RWPE1 (cell line): Measurements from ENCODE around the gene RXRA.

Source experiments
- CTCF ChIA-PET: fragments of 350-600 bp; sonication (Branson Sonifier 250); formaldehyde crosslinking; extraction: SDS; loops from one replicate; lab custom pipeline; 2021; lab: Yijun Ruan, JAX
- POLR2A ChIA-PET: fragments of 400-600 bp; formaldehyde crosslinking; extraction: SDS; loops from one replicate; lab custom pipeline; 2020; ENCODE audit warnings: antibody characterized with exemption; ENCODE audit not compliant: low non-redundant PET; lab: Yijun Ruan, JAX
- DNase-seq: peaks from one replicate; pipeline ENCODE4 v3.0.0; 2012; ENCODE audit warnings: low spot score
- H3K27ac ChIP-seq: fragments of 450-650 bp; 2 replicates; pipeline ENCODE4 v1.5.1; 2017
- TF ChIP-seq, protein P1 (sequence below): fragments of 450-650 bp; conservative IDR thresholded peaks from 2 replicates; pipeline ENCODE4 v1.5.1; 2017; ENCODE audit warnings: low read depth, mild to moderate bottlenecking

The RXRA gene

DNA sequence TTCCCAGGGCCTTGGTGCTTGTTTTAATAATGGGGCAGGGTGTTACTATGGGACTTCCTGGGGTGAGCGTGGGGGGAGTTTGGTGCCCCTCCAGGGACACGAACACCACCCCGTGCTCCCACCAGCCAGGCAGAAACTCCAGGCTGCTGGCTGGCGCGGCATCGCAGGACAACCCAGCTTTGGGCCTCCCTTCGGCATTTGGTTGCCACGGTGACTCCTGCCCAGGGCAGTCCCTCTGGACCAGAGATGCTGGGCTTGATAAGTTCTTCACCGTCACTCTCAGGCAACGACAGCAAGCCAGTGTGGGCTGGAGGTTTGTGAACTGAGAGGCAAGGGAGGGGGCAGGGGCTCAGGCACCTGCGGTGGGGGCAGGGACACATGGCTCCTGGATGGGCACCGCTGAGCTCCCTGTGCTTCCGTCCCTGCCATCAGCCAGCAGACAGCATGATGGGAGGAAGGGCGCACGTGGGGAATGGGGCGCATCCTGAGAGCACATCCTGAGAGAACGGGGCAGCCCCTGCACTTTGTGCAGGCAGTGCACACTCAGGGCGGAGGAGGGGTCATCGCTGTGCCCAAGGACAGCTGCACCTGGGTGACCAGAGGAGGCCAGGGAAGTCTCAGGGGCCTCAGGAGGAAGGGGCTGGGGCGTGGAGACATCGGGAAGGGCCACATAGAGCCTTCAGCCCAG lies 116.4 kb downstream of the RXRA start:
- ChIA-PET CTCF (interaction anchor here (0.5 to 3.0 kb wide), 49 partner anchors 8 to 304 kb away, joined by 3 to 65 read pairs (median 5); partner anchors contain the start of gene RNU6ATAC), POLR2A (no interaction called here)

DNA sequence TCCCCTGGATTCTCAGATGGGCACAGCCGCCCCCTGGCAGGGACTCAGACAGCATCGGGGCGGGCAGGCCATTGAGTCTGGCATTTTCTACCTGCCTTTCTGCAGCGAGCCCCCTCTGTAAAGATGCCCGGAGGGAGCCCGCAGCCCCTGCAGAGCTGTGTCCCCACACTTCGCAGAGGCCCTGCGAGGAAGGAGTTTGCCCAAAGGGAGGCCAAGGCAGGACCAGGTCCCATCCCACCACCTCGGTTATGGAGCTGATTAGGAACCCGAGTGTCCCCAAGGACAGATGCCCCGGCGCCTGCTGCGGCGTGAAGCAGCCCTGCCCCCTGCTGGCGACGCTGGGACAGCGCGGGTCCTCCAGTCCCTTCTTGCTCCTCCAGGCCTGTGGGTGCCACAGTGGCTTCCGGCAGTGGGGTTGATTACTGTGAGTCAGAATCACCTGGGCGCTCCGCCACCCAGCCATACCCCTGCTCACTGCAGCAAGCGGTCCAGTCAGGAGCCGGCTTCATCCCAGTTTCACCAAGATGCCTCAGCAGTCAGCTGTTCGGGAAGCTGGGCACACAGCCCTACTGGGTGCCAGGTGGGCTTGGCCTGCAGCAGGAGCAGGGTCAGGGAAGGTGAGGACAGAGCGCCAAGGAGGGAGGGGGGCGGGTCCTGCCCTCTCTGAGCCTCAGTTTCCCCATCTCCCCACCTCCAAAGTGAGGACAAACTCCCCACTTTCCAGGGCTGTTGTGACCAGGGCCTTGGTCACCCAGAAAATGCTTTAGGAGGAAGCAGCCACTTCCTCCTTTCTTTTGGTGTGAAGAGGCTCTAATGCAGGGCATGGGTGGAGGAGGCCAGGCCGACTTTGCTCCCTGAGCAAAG lies 117.2 kb downstream of the RXRA start:
- CTCF ChIA-PET: interaction anchor here (0.5 to 3.0 kb wide), 62 partner anchors 8 to 304 kb away, joined by 3 to 65 read pairs (median 4); partner anchors contain the start of gene RNU6ATAC
- DNase-seq: peak; percentile 99
- TF ChIP-seq, protein P1, sequence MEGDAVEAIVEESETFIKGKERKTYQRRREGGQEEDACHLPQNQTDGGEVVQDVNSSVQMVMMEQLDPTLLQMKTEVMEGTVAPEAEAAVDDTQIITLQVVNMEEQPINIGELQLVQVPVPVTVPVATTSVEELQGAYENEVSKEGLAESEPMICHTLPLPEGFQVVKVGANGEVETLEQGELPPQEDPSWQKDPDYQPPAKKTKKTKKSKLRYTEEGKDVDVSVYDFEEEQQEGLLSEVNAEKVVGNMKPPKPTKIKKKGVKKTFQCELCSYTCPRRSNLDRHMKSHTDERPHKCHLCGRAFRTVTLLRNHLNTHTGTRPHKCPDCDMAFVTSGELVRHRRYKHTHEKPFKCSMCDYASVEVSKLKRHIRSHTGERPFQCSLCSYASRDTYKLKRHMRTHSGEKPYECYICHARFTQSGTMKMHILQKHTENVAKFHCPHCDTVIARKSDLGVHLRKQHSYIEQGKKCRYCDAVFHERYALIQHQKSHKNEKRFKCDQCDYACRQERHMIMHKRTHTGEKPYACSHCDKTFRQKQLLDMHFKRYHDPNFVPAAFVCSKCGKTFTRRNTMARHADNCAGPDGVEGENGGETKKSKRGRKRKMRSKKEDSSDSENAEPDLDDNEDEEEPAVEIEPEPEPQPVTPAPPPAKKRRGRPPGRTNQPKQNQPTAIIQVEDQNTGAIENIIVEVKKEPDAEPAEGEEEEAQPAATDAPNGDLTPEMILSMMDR: peak; percentile 100
- POLR2A ChIA-PET: no interaction called here
- peak overlapping the region; percentile 84 for H3K27ac ChIP-seq

More for the DNA sequence above, 116.4 kb downstream of the RXRA start:
- TF ChIP-seq, protein P1: no peak
- H3K27ac ChIP-seq: peak overlapping the region; percentile 84
- no peak for DNase-seq

DNA sequence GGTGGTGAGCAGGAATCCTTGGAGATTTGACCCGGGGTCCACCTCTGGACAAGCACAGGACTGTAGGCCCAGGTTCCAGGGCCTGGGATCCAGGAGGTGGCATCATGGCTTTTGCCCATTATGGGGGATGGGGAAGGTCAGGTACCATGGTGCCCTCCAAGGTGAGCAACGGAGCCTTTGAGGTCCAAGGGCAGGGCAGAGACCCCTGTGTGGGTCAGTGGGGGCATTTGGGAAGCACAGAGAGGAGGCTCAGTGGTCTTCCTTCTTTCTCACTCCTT lies 117.7 kb downstream of the RXRA start:
- DNase-seq: no peak
- ChIA-PET CTCF (interaction anchor here (0.5 to 3.0 kb wide), 40 partner anchors 9 to 295 kb away, joined by 3 to 65 read pairs (median 4); no protein-coding TSS in a partner anchor), POLR2A (no interaction called here)
- TF ChIP-seq, protein P1: no peak
- H3K27ac ChIP-seq: peak overlapping the region; percentile 84

DNA sequence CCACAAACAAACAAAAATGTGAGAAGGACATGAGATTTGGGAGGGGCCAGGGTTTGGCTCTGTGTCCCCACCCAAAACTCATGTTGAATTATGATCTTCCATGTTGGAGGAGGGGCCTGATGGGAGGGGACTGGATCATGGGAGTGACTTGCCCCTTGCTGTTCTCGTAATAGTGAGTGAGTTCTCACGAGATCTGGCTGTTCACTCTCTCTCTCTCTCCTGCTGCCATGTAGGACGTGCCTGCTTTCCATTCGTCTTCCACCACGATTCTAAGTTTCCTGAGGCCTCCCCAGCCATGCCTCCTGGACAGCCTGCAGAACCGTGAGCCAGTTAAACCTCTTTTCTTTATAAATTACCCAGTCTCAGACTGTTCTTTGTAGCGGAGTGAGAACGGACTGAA lies 118.7 kb downstream of the RXRA start:
- DNase-seq: no peak
- ChIA-PET POLR2A (no interaction called here), CTCF (interaction anchor here (0.7 to 1.4 kb wide), 2 partner anchors 274 to 972 kb away, joined by 3 to 4 read pairs; no protein-coding TSS in a partner anchor)
- TF ChIP-seq, protein P1: no peak
- no peak overlapping the region; the same call in 1 of the 2 replicates for H3K27ac ChIP-seq

DNA sequence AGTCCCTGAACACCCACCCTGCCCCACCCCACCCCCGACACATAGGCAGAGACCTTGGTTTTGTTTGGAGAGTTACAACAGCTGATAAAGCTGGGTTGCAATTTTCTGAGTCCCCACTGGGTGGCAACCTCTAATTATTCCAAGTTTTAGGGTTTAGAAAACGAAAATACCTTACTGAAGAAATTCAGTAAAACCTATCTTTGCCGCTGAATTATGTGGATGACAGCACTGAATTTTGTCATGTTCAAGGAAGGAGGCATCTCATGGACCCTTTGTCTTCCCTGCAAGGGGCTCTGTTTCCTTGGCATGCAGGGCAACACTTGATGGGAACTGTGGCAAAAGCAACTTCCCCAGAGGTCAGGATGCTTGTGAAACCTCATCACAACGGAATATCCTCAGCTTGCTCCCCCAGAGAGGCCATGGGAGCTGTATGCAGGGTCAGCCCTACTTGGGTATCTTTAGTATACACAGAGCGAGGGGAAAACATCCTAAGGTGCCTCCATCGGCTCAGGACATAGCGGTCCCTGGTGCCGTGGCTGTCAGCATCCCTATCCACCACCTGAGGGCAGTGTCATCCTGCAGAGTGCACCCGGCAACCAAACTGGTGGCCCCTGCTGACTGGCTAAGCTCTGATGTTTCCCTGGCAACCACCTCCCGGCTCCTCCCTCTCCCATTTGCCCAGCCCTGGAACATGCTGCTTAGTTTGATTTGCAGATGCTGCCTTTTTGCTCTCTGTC lies 123.1 kb downstream of the RXRA start:
- POLR2A ChIA-PET: no interaction called here
- TF ChIP-seq, protein P1: peak; percentile 98
- peak; percentile 99 for DNase-seq
- CTCF ChIA-PET: interaction anchor here (0.5 to 3.0 kb wide), 43 partner anchors 10 to 999 kb away, joined by 3 to 17 read pairs (median 4); partner anchors contain the start of gene COL5A1
- no peak overlapping the region for H3K27ac ChIP-seq
